BJ (cell line): ENCODE results near the gene ECD. TPM values are rescaled to one million over a fixed set of nuclear protein-coding genes. Genes with fewer than 3 reads are reported as not detected.
"Not testable (repeated sequence)": the region's sequence is repeated elsewhere in the genome, so short reads cannot be mapped to it uniquely, and the experiment has no call there.

Source experiments
- CTCF ChIA-PET: fragments of 350-600 bp; formaldehyde crosslinking; extraction: SDS; loops from one replicate; lab custom pipeline; 2021; ENCODE audit warnings: antibody characterized with exemption, inconsistent platforms; lab: Yijun Ruan, JAX
- POLR2A ChIA-PET: fragments of 300-600 bp; sonication (Branson Sonifier 250); formaldehyde crosslinking; extraction: SDS; loops from one replicate; lab custom pipeline; 2021; ENCODE audit warnings: antibody characterized with exemption; lab: Charles Lee
- DNase-seq: peaks from one replicate; pipeline ENCODE4 v3.0.0-alpha.2; 2011; ENCODE audit warnings: low read depth
- H3K27me3 ChIP-seq: 2 replicates; pipeline ENCODE4 v1.6.0; 2011; ENCODE audit warnings: low read length; ENCODE audit not compliant: control insufficient read depth, insufficient read depth
- H3K36me3 ChIP-seq: 2 replicates; pipeline ENCODE4 v1.5.1; 2011; ENCODE audit warnings: low read length; ENCODE audit not compliant: control insufficient read depth, insufficient read depth
- H3K4me3 ChIP-seq: 2 replicates; pipeline ENCODE4 v1.5.1; 2011; ENCODE audit warnings: low read depth, mild to moderate bottlenecking, control low read depth, low read length
- CTCF ChIP-seq: IDR thresholded peaks from 2 replicates; pipeline ENCODE4 v1.5.1; 2011; ENCODE audit warnings: low read depth, mild to moderate bottlenecking, control low read depth, inconsistent platforms, low read length, moderate library complexity; ENCODE audit not compliant: insufficient read depth
- polyA plus RNA-seq: library from polyadenylated mRNA; depleted of rRNA; stranded (reverse); fragments of >200 nt; gene quantifications from 2 replicates; pipeline ENCODE4 v1.2.3, GENCODE V29; 2011

ECD gene
- polyA plus RNA-seq, 1 experiment: 25.4 TPM

GRCh38 chr10:73152009-73152408 is 15.8 kb downstream of the ECD start:
- Histone ChIP-seq H3K27me3 (no peaks in the 10 kb centered on the region), H3K36me3 (peaks cover 6% of the 10 kb centered on the region), H3K4me3 (no peak overlapping the region)
- TF ChIP-seq CTCF: no peak
- ChIA-PET POLR2A (no interaction called here), CTCF (no interaction called here)
- no peak for DNase-seq

- H3K4me3 ChIP-seq, H3K36me3 ChIP-seq, H3K27me3 ChIP-seq, DNase-seq, POLR2A ChIA-PET, CTCF ChIA-PET: not testable (repeated sequence)
Measured at GRCh38 chr10:73150633-73151413, 17.0 kb downstream of the ECD start.

GRCh38 chr10:73141603-73142002 is 26.2 kb downstream of the ECD start:
- CTCF ChIA-PET: no interaction called here
- POLR2A ChIA-PET: no interaction called here
- no peak overlapping the region for H3K4me3 ChIP-seq
- no peak for TF ChIP-seq CTCF
- H3K36me3 ChIP-seq: peaks cover 8% of the 10 kb centered on the region
- no peaks in the 10 kb centered on the region for H3K27me3 ChIP-seq
- no peak for DNase-seq

GRCh38 chr10:73139251-73139650 is 28.6 kb downstream of the ECD start:
- no peak for DNase-seq
- CTCF ChIA-PET: interaction anchor here (0.6 to 2.4 kb wide), 2 partner anchors 19 to 1753 kb away, joined by 3 to 10 read pairs; no protein-coding TSS in a partner anchor
- TF ChIP-seq CTCF: no peak
- Histone ChIP-seq H3K4me3 (no peak overlapping the region), H3K36me3 (peaks cover 6% of the 10 kb centered on the region), H3K27me3 (no peaks in the 10 kb centered on the region)
- POLR2A ChIA-PET: no interaction called here

GRCh38 chr10:73136627-73137026 is 31.2 kb downstream of the ECD start:
- H3K4me3 ChIP-seq: no peak overlapping the region
- H3K36me3 ChIP-seq: peaks cover 8% of the 10 kb centered on the region
- no peak for TF ChIP-seq CTCF
- DNase-seq: no peak
- H3K27me3 ChIP-seq: no peaks in the 10 kb centered on the region
- CTCF ChIA-PET: interaction anchor here (1.1 to 1.2 kb wide), 2 partner anchors 10 to 22 kb away, joined by 3 read pairs; no protein-coding TSS in a partner anchor
- POLR2A ChIA-PET: no interaction called here
